ENCODE results near the gene HOXC9. TPM values are rescaled to one million over a fixed set of nuclear protein-coding genes. Genes with fewer than 3 reads are reported as not detected.

Gene HOXC9
- total RNA-seq, 4 donors from 2014 or later: 7.6 to 25.1 (median 13.0) TPM

- TF ChIP-seq, protein P1, sequence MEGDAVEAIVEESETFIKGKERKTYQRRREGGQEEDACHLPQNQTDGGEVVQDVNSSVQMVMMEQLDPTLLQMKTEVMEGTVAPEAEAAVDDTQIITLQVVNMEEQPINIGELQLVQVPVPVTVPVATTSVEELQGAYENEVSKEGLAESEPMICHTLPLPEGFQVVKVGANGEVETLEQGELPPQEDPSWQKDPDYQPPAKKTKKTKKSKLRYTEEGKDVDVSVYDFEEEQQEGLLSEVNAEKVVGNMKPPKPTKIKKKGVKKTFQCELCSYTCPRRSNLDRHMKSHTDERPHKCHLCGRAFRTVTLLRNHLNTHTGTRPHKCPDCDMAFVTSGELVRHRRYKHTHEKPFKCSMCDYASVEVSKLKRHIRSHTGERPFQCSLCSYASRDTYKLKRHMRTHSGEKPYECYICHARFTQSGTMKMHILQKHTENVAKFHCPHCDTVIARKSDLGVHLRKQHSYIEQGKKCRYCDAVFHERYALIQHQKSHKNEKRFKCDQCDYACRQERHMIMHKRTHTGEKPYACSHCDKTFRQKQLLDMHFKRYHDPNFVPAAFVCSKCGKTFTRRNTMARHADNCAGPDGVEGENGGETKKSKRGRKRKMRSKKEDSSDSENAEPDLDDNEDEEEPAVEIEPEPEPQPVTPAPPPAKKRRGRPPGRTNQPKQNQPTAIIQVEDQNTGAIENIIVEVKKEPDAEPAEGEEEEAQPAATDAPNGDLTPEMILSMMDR (IDR thresholded peaks at IDR 0.05; ENCODE audit: low read depth): no peak
These were observed 7.7 kb downstream of the HOXC9 start for GRCh38 chr12:54007538-54008259.

DNA sequence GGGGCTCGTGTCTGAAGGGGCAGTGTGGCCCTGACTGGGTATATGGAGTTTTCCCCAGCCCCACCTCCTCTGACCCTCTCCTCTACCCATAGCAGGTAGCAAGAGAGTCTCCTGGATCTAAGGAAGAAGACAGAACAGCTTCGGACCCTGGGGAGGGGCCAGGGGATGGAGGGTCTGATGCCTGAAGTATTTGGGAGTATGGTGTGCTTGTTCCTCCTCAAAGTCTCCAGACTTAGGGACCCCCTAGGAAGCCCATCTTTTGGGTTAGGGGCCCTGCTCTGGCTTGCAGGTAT lies 8.2 kb downstream of the HOXC9 start:
- TF ChIP-seq, protein P1 (IDR thresholded peaks at IDR 0.05; ENCODE audit: low read depth): no peak

DNA sequence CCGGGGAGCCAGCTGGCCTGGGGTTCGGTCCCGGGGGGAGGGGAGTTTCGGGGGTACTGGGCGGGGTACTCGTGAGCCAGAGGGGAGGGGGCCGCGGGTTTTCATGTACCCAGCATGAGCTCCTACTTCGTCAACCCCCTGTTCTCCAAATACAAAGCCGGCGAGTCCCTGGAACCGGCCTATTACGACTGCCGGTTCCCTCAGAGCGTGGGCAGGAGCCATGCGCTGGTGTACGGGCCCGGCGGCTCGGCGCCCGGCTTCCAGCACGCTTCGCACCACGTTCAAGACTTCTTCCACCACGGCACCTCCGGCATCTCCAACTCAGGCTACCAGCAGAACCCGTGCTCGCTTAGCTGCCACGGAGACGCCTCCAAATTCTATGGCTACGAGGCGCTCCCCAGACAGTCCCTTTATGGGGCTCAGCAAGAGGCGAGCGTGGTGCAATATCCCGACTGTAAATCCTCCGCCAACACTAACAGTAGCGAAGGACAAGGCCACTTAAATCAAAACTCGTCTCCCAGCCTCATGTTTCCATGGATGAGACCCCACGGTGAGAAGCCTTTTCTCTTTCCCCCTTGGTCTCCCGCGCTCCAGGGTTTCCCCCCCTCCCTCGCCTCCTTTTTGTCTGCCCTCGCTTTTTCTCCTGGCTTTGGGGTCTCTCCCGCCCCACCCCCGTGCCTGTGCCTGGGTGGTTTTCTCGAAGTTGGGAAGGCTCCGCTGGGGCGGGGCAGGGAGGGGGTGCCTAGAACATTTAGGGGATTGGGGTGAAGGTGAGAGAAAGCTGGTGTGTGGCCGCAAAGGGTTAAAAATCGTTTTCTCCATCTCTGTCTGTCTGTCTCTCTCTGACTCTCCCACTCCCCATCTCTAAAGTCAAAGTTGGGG lies 9.5 kb downstream of the HOXC9 start:
- TF ChIP-seq, protein P1 (IDR thresholded peaks at IDR 0.05; ENCODE audit: low read depth): no peak

- TF ChIP-seq, protein P1 (IDR thresholded peaks at IDR 0.05; ENCODE audit: low read depth): no peak
These were observed 10.4 kb downstream of the HOXC9 start for GRCh38 chr12:54010053-54010971.

DNA sequence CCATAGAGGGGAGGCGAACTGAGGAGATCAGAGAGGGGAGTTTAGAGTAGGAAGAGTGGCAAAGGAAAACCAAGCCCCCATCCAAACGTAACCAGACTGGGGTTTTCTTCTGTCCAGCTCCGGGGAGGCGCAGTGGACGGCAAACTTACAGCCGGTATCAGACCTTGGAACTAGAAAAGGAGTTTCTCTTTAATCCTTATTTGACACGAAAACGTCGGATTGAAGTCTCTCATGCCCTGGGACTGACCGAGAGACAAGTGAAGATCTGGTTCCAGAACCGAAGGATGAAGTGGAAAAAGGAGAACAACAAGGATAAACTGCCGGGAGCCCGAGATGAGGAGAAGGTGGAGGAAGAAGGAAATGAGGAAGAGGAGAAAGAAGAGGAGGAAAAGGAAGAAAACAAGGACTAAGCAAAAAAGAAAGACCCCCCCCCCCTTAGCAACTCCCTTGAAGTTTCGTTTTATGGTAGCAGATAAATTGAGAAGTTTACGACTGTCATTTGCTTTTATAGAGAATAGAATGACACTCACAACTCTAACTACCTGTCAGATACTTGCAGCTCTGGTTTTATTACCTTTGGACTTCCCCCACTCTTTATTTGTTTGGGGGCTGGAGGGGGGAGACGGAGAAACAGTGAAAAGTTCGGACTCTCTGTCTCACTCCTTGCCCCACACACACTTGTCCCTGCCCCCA lies 11.2 kb downstream of the HOXC9 start:
- TF ChIP-seq, protein P1 (IDR thresholded peaks at IDR 0.05; ENCODE audit: low read depth): no peak

DNA sequence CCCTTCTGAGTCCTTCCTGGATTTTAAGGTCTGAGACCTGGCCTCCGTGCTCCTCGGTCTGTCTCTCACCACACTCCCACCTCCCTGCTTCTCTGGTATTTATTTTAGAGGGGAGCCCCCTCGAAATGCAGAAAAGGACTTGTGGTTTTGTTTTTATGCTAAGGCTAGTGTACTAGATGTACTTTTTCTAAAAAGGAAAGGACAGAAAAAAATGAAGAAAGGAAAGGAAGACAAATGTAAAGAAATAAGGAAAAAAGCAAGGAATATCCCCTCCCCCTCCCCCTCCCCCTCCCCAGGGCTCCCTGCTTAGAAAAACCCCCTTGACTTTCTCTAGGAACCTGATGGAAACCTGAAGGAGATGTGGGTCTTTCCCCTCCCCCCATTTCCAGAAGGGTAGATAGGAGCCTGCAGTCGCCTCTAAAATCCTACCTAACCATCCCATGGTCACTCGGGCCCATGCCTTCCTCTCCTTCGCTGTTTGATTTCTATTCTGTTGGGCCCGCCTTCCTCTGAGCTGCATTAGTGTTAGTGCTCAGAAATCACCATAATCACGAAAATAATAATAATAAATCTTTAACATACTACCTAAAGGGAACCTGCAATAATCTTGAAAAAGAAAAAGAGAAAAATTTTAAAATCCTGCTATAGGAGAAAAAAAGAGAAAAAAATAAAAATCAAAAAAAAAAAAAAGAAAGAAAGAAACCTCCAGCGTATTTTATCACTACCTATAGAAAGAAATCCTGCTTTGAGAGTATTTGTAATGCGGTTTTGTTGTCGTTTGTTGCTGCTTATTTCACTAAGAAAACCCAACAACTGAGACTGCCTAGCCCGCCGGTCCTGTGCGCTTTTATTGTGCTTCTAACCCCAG lies 11.9 kb downstream of the HOXC9 start:
- TF ChIP-seq, protein P1 (IDR thresholded peaks at IDR 0.05; ENCODE audit: low read depth): no peak
